HepG2 (cell line): ENCODE results near the gene P2RY6. TPM values are rescaled to one million over a fixed set of nuclear protein-coding genes. Genes with fewer than 3 reads are reported as not detected.
A peak's percentile ranks its signal among the peaks of the same experiment; 100 is the strongest.

Source experiments
- CEBPG ChIP-seq: IDR thresholded peaks from 2 replicates; pipeline ENCODE4 v1.6.1; 2016
- DRAP1 ChIP-seq: IDR thresholded peaks from 2 replicates; pipeline ENCODE4 v1.6.1; 2016; ENCODE audit warnings: missing genetic modification reagents, missing compliant biosample characterization
- HOXA3 ChIP-seq: sonication (generic); formaldehyde crosslinking; IDR thresholded peaks from 2 replicates; pipeline ENCODE4 v1.5.0; 2020; ENCODE audit warnings: missing genetic modification reagents
- IKZF5 ChIP-seq: IDR thresholded peaks from 2 replicates; pipeline ENCODE4 v1.6.1; 2018; ENCODE audit warnings: missing genetic modification reagents, mild to moderate bottlenecking, missing compliant biosample characterization
- IRF1 ChIP-seq: sonication (generic); formaldehyde crosslinking; IDR thresholded peaks from 2 replicates; pipeline ENCODE4 v1.4.0; 2020; ENCODE audit warnings: low read depth, mild to moderate bottlenecking, missing genetic modification reagents
- KDM5B ChIP-seq: sonication (generic); formaldehyde crosslinking; IDR thresholded peaks from 2 replicates; pipeline ENCODE4 v1.4.0; 2020; ENCODE audit warnings: missing genetic modification reagents, mild to moderate bottlenecking, borderline replicate concordance
- MYNN ChIP-seq: sonication (generic); formaldehyde crosslinking; IDR thresholded peaks from 2 replicates; pipeline ENCODE4 v1.4.0; 2020; ENCODE audit warnings: mild to moderate bottlenecking, low read depth, missing genetic modification reagents
- NR2C2 ChIP-seq: sonication (generic); formaldehyde crosslinking; IDR thresholded peaks from 2 replicates; pipeline ENCODE4 v1.4.0; 2020; ENCODE audit warnings: missing genetic modification reagents, mild to moderate bottlenecking, moderate library complexity, borderline replicate concordance
- PAF1 ChIP-seq: IDR thresholded peaks from 2 replicates; pipeline ENCODE4 v1.6.1; 2016; ENCODE audit warnings: missing genetic modification reagents, missing compliant biosample characterization
- PBX3 ChIP-seq: sonication (generic); formaldehyde crosslinking; IDR thresholded peaks from 2 replicates; pipeline ENCODE4 v1.8.1; 2023; ENCODE audit warnings: missing genetic modification reagents, inconsistent platforms, borderline replicate concordance
- PHF5A ChIP-seq: IDR thresholded peaks from one replicate; pipeline ENCODE4 v1.6.1; 2018; ENCODE audit warnings: low read depth, missing genetic modification reagents; ENCODE audit not compliant: unreplicated experiment
- RARA ChIP-seq: IDR thresholded peaks from 2 replicates; pipeline ENCODE4 v1.6.1; 2016; ENCODE audit warnings: missing genetic modification reagents, missing compliant biosample characterization
- REPIN1 ChIP-seq: sonication (generic); formaldehyde crosslinking; IDR thresholded peaks from 2 replicates; pipeline ENCODE4 v1.8.0; 2022; ENCODE audit warnings: missing genetic modification reagents, low read depth, mild to moderate bottlenecking, borderline replicate concordance
- SMARCE1 ChIP-seq: fragments of 450-650 bp; IDR thresholded peaks from 2 replicates; pipeline ENCODE4 v1.6.1; 2017; ENCODE audit warnings: borderline replicate concordance
- SRY ChIP-seq: sonication (generic); formaldehyde crosslinking; IDR thresholded peaks from 2 replicates; pipeline ENCODE4 v1.8.0; 2022; ENCODE audit warnings: mild to moderate bottlenecking, missing genetic modification reagents
- YY1 ChIP-seq: IDR thresholded peaks from 2 replicates; pipeline ENCODE4 v1.6.1; 2011; ENCODE audit warnings: low read length, low read depth, moderate library complexity, mild to moderate bottlenecking; ENCODE audit not compliant: insufficient read depth, insufficient replicate concordance
- ZBTB4 ChIP-seq: sonication (generic); formaldehyde crosslinking; IDR thresholded peaks from 2 replicates; pipeline ENCODE4 v1.4.0; 2020; ENCODE audit warnings: missing genetic modification reagents, mild to moderate bottlenecking, borderline replicate concordance
- ZNF10 ChIP-seq: sonication (generic); formaldehyde crosslinking; IDR thresholded peaks from 2 replicates; pipeline ENCODE4 v1.4.0; 2020; ENCODE audit warnings: mild to moderate bottlenecking, low read depth, missing genetic modification reagents, borderline replicate concordance
- ZNF441 ChIP-seq: sonication (generic); formaldehyde crosslinking; IDR thresholded peaks from 2 replicates; pipeline ENCODE4 v1.7.0; 2021; ENCODE audit warnings: missing genetic modification reagents, borderline replicate concordance
- ZSCAN31 ChIP-seq: sonication (generic); formaldehyde crosslinking; IDR thresholded peaks from 2 replicates; pipeline ENCODE4 v1.5.0; 2020; ENCODE audit warnings: low read depth, mild to moderate bottlenecking, missing genetic modification reagents
- polyA plus RNA-seq, 8 experiments: library from polyadenylated mRNA; depleted of rRNA in 3 of 8; stranded (reverse) in 7 of 8; unstranded in 1 of 8; fragments of >200 nt; fragmentation: Illumina TruSeq in 4 of 8; extraction: Trizol in 4 of 8; gene quantifications; 2 replicates each; pipeline versions ENCODE4 v1.2.1 to v1.2.3, GENCODE V29; 2011 to 2016; ENCODE audit warnings: low read depth in 4 of 8, missing spikeins in 1 of 8, mixed read lengths in 1 of 8; ENCODE audit not compliant: insufficient read depth in 1 of 8
- total RNA-seq, 5 experiments: library from RNA; depleted of rRNA; stranded (reverse); fragments of >200 nt; fragmentation: Illumina TruSeq; extraction: Trizol; gene quantifications; 2 replicates each; pipeline ENCODE4 v1.2.3, GENCODE V29; 2016; ENCODE audit warnings: low read depth in 1 of 5

Gene P2RY6
- total and polyA plus RNA-seq, 2 of the 13 experiments (the other 11 are each of a cell fraction or from before 2014, with no cell fraction given), result 0.09 to 0.29 TPM

- TF ChIP-seq SMARCE1 (no peak), ZSCAN31 (peak; percentile 77), CEBPG (CRISPR knock-in tag) (0 out of 2 replicates have a peak, but pooled peaks have one; percentile 17), REPIN1 (CRISPR knock-in tag) (peak; percentile 64; the same call in 1 of the 2 replicates), SRY (CRISPR knock-in tag) (no peak; the same call in 1 of the 2 replicates), NR2C2 (peak; percentile 78; the same call in 1 of the 2 replicates), KDM5B (CRISPR knock-in tag) (peak; percentile 44; the same call in 1 of the 2 replicates), PBX3 (CRISPR knock-in tag) (0 out of 2 replicates have a peak, but pooled peaks have one; percentile 45), IKZF5 (no peak), IRF1 (CRISPR knock-in tag) (no peak), ZBTB4 (CRISPR knock-in tag) (0 out of 2 replicates have a peak, but pooled peaks have one; percentile 34), MYNN (CRISPR knock-in tag) (no peak), HOXA3 (CRISPR knock-in tag) (peak; percentile 86), RARA (CRISPR knock-in tag) (peak; percentile 89), PAF1 (CRISPR knock-in tag) (no peak), YY1 (no peak), PHF5A (CRISPR knock-in tag) (no peak), ZNF441 (CRISPR knock-in tag) (no peak; the same call in 1 of the 2 replicates), DRAP1 (CRISPR knock-in tag) (0 out of 2 replicates have a peak, but pooled peaks have one; percentile 30), ZNF10 (CRISPR knock-in tag) (no peak)
Measured at GRCh38 chr11:73237471-73238290, 34.5 kb upstream of the P2RY6 start (continued).
